Measurements from ENCODE around the gene NDC80.
"Not testable (repeated sequence)": the region's sequence is repeated elsewhere in the genome, so short reads cannot be mapped to it uniquely, and the experiment has no call there.

NDC80 gene

GRCh38 chr18:2571200-2572170 is at the start of gene NDC80, which contains the start of gene METTL4:
Gene NDC80 (plus strand): TSS chr18:2571557. CDS start chr18:2572986, 1,429 bp downstream.
Gene METTL4 (minus strand): TSS chr18:2571505. CDS start chr18:2567216, 4,289 bp downstream.
- peak; percentile 75 for DNase-seq

DNA sequence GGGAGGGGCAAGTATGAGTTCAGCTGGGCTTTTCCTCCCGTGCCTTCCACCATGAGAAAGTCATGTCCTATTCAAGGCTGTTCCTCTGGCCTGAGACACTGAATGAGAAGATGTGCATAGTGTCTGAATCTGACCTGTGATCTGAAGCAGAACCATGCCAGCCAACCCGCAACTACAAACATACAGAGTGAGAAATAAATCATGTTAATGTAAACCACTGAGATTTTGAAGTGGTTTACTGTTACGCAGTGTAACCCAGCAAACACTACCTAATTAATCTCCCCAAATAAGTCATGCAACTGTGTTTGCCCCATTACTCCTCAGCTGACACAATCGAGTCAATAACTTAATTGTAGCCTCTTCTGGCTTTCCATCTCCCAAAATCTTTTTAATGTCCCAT is 49.2 kb upstream of the NDC80 start:
- no peak for DNase-seq

GRCh38 chr18:2524794-2525198 is 46.6 kb upstream of the NDC80 start:
- not testable (repeated sequence) for DNase-seq

GRCh38 chr18:2526329-2526728 is 45.0 kb upstream of the NDC80 start:
- no peak for DNase-seq

DNA sequence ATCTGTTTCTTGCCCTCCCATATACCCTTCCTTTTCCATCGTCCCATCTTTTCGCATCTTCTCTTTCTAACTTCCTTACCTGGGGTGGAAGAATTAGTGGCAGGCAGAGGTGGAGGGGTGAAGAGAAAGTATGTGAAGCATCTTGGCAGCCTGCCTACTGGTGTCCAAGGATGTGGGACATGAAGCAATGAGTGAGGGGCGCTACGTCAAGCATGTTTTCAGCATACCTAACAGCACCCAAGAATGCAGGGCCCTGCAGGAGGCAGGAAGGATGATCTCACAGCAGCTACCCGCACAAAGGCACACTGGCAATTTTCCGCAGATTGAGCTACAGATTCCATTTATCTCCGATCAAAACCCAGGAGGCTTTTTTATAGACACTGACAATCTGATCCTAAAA is 42.2 kb upstream of the NDC80 start:
- no peak for DNase-seq

DNA sequence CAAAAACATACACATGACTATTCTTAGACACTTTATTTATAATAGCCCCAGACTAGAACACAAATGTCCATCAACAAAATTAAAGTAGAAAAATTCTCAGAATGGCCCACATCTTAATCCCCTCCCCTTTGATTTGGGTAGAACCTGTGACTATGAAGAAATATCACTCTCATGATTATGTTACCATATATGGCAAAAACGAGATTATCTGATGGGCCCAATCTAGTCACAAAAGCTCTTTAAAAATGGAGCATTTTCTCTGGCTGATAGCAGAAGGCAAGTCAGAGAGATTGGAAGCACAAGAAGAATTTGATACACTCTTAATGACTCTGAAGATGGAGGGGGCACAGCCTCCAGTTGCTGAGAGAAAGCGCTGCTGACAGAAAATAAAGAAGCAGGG is 39.6 kb upstream of the NDC80 start:
- no peak for DNase-seq

DNA sequence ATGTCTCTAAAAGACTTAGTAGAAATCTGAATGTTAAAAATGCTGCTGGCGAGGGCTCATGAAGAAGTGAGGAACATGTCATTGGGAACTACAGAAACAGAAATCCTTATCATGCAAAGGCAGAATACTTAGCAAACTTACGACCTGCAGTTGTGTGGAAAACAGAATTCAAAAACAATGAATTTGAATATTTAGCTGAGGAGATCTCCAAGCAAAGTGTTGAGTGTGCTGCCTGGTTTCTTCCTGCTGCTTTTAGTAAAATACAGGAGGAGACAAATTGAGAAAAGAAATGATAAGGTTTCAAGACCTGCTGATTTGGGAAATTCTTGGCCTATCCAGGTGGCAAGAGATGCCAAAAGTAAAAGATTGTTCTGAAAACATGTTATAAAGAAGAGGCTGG is 38.6 kb upstream of the NDC80 start:
- DNase-seq, result no peak

GRCh38 chr18:2534906-2535305 is 36.5 kb upstream of the NDC80 start:
- no peak for DNase-seq

DNA sequence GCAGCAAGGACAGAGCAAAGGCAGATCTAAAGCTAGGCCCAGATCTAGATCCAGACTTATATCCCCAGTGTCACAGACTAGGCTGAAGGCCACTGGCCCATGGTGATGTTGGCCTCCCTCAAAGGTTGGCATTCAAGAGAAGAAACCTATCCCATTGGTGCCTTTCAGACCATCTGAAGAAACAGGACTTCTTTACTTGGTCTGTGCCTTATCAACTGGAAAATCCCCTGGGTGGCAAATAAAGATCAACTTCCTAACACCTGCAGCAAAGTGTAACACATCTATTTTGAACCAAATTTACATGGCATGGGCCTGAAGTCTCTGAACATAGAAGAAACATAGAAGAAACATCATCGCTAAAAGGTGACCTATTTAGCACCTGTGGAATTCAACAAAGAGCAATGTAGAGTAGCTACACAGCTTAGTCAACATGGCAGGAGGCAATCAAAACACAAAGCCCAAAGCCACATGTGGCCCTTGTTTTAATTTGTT is 35.9 kb upstream of the NDC80 start:
- DNase-seq, result no peak

GRCh38 chr18:2536063-2536462 is 35.3 kb upstream of the NDC80 start:
- no peak for DNase-seq

- DNase-seq, result no peak
Observed at GRCh38 chr18:2536493-2536892, 34.9 kb upstream of the NDC80 start.

DNA sequence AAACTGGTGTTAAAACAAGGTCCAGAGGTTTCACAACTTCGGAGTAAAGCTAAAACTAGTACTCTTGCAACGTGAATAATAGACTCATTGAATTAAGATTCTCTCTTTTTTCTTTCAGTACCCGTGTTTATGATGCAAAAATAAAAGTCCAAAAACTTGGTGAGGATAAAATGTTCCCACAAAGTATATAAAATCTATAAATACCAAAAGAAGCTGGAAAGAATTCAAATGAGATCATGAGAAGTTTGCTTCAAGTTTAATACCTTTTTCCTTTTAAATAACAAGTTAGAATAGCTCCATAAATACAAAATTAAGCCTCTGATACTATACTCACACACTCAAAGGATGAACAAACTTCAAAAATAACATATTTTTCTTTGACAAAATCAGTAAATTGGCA is 34.1 kb upstream of the NDC80 start:
- DNase-seq, result no peak

DNA sequence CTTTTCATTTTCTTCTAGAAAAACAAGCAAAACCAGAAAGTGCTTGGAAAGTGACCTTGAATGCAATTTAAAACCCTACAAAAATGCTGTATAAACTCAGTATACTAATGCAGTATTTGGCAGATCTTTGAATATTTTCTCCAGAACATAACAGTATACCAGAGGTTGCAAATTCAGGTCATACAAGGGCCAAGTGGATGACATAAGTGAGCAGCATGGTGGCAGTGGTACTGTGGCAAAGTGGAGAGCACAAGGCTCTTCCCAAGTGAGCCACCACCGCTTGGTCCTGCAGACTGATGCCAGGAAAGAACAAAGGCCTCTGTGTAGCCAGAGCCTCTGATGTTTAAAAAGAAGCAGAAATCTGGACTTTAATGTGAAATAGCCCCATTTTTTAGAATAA is 33.1 kb upstream of the NDC80 start:
- DNase-seq, result no peak

DNA sequence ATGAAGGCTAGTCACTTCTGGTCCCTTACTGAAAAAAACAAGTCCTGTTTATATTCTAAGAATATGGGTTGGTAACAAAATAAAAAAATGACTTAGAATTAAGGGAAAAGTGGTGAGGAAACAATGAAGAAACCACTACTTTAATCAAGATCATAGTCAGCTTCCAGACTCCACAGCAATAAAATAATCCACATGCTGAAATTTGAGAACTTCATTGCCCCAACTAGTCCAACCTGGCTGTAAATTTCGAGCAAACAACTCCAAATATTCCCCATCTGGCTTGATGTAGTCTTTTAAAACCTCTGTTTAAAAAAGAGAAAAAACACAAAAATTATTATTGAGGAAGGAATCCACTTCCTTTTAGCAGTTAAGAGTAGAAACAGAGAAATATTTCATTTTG is 32.5 kb upstream of the NDC80 start:
- DNase-seq, result no peak

DNA sequence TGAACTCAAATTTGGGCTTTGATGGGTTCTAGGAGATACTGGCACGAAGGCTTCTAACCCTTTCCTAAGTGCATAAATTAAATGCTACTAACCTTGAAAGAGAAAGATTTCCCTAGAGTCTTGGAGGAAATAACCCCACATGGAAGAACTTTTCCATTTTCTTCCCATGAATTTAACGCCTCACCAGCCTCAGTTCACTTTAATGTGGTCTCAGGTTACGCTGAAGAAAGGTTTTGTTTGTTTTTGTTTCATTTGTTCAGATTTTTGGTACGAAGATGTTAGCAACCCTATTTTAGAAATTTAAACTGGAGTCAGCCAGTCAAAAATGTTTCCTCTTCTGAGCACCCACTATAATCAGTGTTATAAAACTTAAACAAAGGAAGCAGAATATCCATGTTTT is 30.8 kb upstream of the NDC80 start:
- no peak for DNase-seq

DNA sequence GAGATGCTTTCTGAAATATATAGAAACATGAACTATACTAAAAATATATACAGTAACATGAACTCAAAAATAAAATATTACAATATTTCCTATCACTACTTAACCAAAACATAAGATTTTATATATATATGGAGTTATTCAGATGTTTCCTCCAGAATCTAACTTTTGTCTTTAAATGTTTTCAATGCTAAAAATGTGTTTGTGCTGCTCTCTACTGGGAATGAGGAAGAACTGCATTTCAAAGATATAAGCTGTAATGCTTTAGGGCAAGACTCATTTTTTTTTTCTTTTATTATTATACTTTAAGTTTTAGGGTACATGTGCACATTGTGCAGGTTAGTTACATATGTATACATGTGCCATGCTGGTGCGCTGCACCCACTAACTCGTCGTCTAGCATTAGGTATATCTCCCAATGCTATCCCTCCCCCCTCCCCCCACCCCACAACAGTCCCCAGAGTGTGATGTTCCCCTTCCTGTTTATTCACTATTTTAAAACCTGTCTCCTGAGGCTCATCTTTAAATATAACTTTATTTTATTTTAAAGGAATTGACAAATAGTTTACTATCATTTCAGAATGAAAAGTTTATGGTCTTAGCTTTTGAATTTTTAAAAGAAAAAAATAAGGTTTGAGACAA is 29.3 kb upstream of the NDC80 start:
- not testable (repeated sequence) for DNase-seq

DNA sequence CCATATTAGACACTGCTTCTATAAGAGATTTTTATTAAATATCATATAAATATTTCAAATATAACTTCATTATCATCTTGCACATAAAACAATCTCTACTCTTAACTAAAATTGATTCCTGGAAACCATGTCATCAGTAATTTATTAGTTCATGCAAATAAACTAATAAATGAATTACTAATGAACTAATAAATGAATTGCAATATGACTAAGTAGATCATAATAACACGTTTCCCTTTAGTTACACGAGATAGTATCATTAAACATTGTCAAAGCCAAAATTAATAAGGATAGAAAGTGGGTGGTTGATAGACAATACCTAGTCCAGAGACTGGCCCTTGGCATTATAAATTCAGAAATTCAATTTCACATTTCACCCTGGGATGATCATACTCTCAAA is 26.2 kb upstream of the NDC80 start:
- no peak for DNase-seq

- no peak for DNase-seq
Observed at GRCh38 chr18:2547477-2548087, 23.8 kb upstream of the NDC80 start.

- no peak for DNase-seq
Observed at GRCh38 chr18:2549462-2549861, 21.9 kb upstream of the NDC80 start.

- no peak for DNase-seq
Observed at GRCh38 chr18:2551425-2551824, 19.9 kb upstream of the NDC80 start.

DNA sequence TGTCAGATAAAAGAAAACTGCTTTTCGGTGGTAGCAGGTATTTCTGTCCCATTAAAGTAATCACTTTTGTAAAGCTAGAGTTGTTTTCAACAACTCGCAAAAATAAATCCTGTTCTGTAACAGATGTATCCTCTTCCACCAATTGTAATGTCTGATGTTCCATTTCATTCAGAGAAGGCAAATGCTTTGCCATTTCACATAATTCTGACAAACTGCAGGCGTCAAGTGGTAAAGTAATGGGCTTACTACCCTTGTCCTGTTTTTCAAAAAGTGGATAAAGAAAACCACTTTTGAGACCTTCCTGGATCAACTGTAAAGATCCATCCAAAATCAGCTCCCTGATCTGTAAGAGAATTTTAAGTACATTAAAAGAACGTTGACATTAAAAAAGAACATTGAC is 16.7 kb upstream of the NDC80 start:
- DNase-seq, result no peak

- no peak for DNase-seq
Observed at GRCh38 chr18:2555895-2556294, 15.5 kb upstream of the NDC80 start.

- no peak for DNase-seq
Observed at GRCh38 chr18:2557536-2557935, 13.8 kb upstream of the NDC80 start.

- DNase-seq, result no peak
Observed at GRCh38 chr18:2559249-2559648, 12.1 kb upstream of the NDC80 start.
